Measurements from ENCODE around the gene ZNF862.

DNA sequence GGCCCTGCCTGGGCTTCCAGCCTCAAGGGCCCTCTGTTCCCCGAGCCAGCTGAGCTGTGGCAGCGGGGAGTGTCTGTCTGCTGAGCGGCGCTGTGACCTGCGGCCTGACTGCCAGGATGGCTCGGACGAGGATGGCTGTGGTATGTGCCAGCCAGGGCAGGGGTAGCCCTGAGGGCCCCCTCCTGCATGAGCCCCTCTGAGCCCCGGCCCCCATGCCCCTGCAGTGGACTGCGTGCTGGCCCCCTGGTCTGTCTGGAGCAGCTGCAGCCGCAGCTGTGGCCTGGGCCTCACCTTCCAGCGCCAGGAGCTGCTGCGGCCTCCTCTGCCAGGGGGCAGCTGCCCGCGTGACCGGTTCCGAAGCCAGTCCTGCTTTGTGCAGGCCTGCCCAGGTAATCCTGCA is 36.4 kb upstream of the ZNF862 start:
- TF ChIP-seq FOXM1 (IDR thresholded peaks at IDR 0.05; ENCODE audit: low read depth) (no peak), EZH2phosphoT487 (IDR thresholded peaks at IDR 0.05; ENCODE audit: borderline replicate concordance, low read depth) (no peak), TAF1 (IDR thresholded peaks at IDR 0.05; ENCODE audit: borderline replicate concordance, low read depth, low read length) (no peak), SIN3A (IDR thresholded peaks at IDR 0.05; ENCODE audit: borderline replicate concordance, low read depth, low read length) (no peak), YY1 (IDR thresholded peaks at IDR 0.05; ENCODE audit: low read depth) (no peak), TCF12 (IDR thresholded peaks at IDR 0.05) (no peak)
- TF ChIP-seq, protein P1, sequence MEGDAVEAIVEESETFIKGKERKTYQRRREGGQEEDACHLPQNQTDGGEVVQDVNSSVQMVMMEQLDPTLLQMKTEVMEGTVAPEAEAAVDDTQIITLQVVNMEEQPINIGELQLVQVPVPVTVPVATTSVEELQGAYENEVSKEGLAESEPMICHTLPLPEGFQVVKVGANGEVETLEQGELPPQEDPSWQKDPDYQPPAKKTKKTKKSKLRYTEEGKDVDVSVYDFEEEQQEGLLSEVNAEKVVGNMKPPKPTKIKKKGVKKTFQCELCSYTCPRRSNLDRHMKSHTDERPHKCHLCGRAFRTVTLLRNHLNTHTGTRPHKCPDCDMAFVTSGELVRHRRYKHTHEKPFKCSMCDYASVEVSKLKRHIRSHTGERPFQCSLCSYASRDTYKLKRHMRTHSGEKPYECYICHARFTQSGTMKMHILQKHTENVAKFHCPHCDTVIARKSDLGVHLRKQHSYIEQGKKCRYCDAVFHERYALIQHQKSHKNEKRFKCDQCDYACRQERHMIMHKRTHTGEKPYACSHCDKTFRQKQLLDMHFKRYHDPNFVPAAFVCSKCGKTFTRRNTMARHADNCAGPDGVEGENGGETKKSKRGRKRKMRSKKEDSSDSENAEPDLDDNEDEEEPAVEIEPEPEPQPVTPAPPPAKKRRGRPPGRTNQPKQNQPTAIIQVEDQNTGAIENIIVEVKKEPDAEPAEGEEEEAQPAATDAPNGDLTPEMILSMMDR (IDR thresholded peaks at IDR 0.05), result no peak
- TF ChIP-seq, protein P2, sequence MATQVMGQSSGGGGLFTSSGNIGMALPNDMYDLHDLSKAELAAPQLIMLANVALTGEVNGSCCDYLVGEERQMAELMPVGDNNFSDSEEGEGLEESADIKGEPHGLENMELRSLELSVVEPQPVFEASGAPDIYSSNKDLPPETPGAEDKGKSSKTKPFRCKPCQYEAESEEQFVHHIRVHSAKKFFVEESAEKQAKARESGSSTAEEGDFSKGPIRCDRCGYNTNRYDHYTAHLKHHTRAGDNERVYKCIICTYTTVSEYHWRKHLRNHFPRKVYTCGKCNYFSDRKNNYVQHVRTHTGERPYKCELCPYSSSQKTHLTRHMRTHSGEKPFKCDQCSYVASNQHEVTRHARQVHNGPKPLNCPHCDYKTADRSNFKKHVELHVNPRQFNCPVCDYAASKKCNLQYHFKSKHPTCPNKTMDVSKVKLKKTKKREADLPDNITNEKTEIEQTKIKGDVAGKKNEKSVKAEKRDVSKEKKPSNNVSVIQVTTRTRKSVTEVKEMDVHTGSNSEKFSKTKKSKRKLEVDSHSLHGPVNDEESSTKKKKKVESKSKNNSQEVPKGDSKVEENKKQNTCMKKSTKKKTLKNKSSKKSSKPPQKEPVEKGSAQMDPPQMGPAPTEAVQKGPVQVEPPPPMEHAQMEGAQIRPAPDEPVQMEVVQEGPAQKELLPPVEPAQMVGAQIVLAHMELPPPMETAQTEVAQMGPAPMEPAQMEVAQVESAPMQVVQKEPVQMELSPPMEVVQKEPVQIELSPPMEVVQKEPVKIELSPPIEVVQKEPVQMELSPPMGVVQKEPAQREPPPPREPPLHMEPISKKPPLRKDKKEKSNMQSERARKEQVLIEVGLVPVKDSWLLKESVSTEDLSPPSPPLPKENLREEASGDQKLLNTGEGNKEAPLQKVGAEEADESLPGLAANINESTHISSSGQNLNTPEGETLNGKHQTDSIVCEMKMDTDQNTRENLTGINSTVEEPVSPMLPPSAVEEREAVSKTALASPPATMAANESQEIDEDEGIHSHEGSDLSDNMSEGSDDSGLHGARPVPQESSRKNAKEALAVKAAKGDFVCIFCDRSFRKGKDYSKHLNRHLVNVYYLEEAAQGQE (IDR thresholded peaks at IDR 0.05; ENCODE audit: low read depth, low read length), result no peak
- TF ChIP-seq, protein P3, sequence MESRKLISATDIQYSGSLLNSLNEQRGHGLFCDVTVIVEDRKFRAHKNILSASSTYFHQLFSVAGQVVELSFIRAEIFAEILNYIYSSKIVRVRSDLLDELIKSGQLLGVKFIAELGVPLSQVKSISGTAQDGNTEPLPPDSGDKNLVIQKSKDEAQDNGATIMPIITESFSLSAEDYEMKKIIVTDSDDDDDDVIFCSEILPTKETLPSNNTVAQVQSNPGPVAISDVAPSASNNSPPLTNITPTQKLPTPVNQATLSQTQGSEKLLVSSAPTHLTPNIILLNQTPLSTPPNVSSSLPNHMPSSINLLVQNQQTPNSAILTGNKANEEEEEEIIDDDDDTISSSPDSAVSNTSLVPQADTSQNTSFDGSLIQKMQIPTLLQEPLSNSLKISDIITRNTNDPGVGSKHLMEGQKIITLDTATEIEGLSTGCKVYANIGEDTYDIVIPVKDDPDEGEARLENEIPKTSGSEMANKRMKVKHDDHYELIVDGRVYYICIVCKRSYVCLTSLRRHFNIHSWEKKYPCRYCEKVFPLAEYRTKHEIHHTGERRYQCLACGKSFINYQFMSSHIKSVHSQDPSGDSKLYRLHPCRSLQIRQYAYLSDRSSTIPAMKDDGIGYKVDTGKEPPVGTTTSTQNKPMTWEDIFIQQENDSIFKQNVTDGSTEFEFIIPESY (IDR thresholded peaks at IDR 0.05; ENCODE audit: borderline replicate concordance, low read depth), result no peak
